ENCODE data around the gene SDF4. TPM values are rescaled to one million over a fixed set of nuclear protein-coding genes. Genes with fewer than 3 reads are reported as not detected.

The SDF4 gene
- total RNA-seq, 1 donor from 2014 or later: 93.8 TPM

- Mint-ChIP-seq H3K4me1 (peaks cover 15% of the 10 kb centered on the region), H3K9me3 (peaks cover 2% of the 10 kb centered on the region), H3K27ac (ENCODE audit: unreplicated experiment) (no peak overlapping the region), H3K4me3 (no peak overlapping the region), H3K27me3 (ENCODE audit: low read depth) (peaks cover 4% of the 10 kb centered on the region), H3K36me3 (ENCODE audit: low read depth) (peaks cover 11% of the 10 kb centered on the region)
- TF ChIP-seq CTCF (conservative IDR thresholded peaks at IDR 0.05): no peak
- DNase-seq (ENCODE audit: low read depth, low spot score): no peak
Observed at GRCh38 chr1:1236945-1237873, 5.4 kb upstream of the SDF4 start.

GRCh38 chr1:1236176-1236763 is 4.5 kb upstream of the SDF4 start:
- DNase-seq (ENCODE audit: low read depth, low spot score): no peak
- no peak overlapping the region for H3K4me3 Mint-ChIP-seq

GRCh38 chr1:1235016-1235744 is 3.4 kb upstream of the SDF4 start:
- DNase-seq (ENCODE audit: low read depth, low spot score): no peak
- peaks cover 2% of the 10 kb centered on the region for H3K9me3 Mint-ChIP-seq
- peaks cover 11% of the 10 kb centered on the region for H3K36me3 Mint-ChIP-seq (ENCODE audit: low read depth)
- H3K27ac Mint-ChIP-seq (ENCODE audit: unreplicated experiment): no peak overlapping the region
- peak overlapping the region; percentile 82 for H3K4me3 Mint-ChIP-seq
- H3K27me3 Mint-ChIP-seq (ENCODE audit: low read depth): peaks cover 4% of the 10 kb centered on the region
- peaks cover 24% of the 10 kb centered on the region for H3K4me1 Mint-ChIP-seq
- no peak for TF ChIP-seq CTCF (conservative IDR thresholded peaks at IDR 0.05)

More at GRCh38 chr1:1236176-1236763, 4.5 kb upstream of the SDF4 start:
- peaks cover 11% of the 10 kb centered on the region for H3K36me3 Mint-ChIP-seq (ENCODE audit: low read depth)
- peaks cover 4% of the 10 kb centered on the region for H3K27me3 Mint-ChIP-seq (ENCODE audit: low read depth)
- TF ChIP-seq CTCF (conservative IDR thresholded peaks at IDR 0.05): no peak
- peaks cover 2% of the 10 kb centered on the region for H3K9me3 Mint-ChIP-seq
- H3K4me1 Mint-ChIP-seq: peaks cover 16% of the 10 kb centered on the region
- no peak overlapping the region for H3K27ac Mint-ChIP-seq (ENCODE audit: unreplicated experiment)

- no peak for DNase-seq (ENCODE audit: low read depth, low spot score)
- TF ChIP-seq CTCF (conservative IDR thresholded peaks at IDR 0.05): no peak
- H3K27ac Mint-ChIP-seq (ENCODE audit: unreplicated experiment): no peak overlapping the region
- peak overlapping the region; percentile 82 for H3K4me3 Mint-ChIP-seq
- H3K4me1 Mint-ChIP-seq: peaks cover 30% of the 10 kb centered on the region
- peaks cover 16% of the 10 kb centered on the region for H3K36me3 Mint-ChIP-seq (ENCODE audit: low read depth)
- H3K9me3 Mint-ChIP-seq: peaks cover 2% of the 10 kb centered on the region
- H3K27me3 Mint-ChIP-seq (ENCODE audit: low read depth): peaks cover 4% of the 10 kb centered on the region
Observed at GRCh38 chr1:1234180-1234808, 2.5 kb upstream of the SDF4 start.

GRCh38 chr1:1233567-1233892 is 1.7 kb upstream of the SDF4 start:
- H3K27ac Mint-ChIP-seq (ENCODE audit: unreplicated experiment): no peak overlapping the region
- H3K4me1 Mint-ChIP-seq: peaks cover 30% of the 10 kb centered on the region
- no peaks in the 10 kb centered on the region for H3K27me3 Mint-ChIP-seq (ENCODE audit: low read depth)
- peaks cover 2% of the 10 kb centered on the region for H3K9me3 Mint-ChIP-seq
- H3K4me3 Mint-ChIP-seq: peak overlapping the region; percentile 82
- TF ChIP-seq CTCF (conservative IDR thresholded peaks at IDR 0.05): no peak
- peaks cover 16% of the 10 kb centered on the region for H3K36me3 Mint-ChIP-seq (ENCODE audit: low read depth)
- DNase-seq (ENCODE audit: low read depth, low spot score): no peak
